ENCODE measurements around the gene CMSS1.

CMSS1 gene

GRCh38 chr3:99817437-99818240, at the start of gene CMSS1:
TSS of gene CMSS1 (plus strand) at chr3:99817862.
- peak; percentile 79 to 83 for DNase-seq

GRCh38 chr3:99768126-99768525, 49.5 kb upstream of the CMSS1 start:
- no peak for DNase-seq

GRCh38 chr3:99768808-99769501, 48.7 kb upstream of the CMSS1 start:
- no peak for DNase-seq

GRCh38 chr3:99772171-99772570, 45.5 kb upstream of the CMSS1 start:
- DNase-seq = no peak

- DNase-seq = no peak
Observed at GRCh38 chr3:99772671-99773070, 45.0 kb upstream of the CMSS1 start.

- no peak for DNase-seq
Observed at GRCh38 chr3:99774467-99774866, 43.2 kb upstream of the CMSS1 start.

GRCh38 chr3:99776516-99777209, 41.0 kb upstream of the CMSS1 start:
- DNase-seq = no peak

GRCh38 chr3:99777210-99777549, 40.5 kb upstream of the CMSS1 start:
- DNase-seq = no peak

GRCh38 chr3:99777708-99778107, 40.0 kb upstream of the CMSS1 start:
- DNase-seq = no peak

- DNase-seq = no peak
Observed at GRCh38 chr3:99780749-99781148, 36.9 kb upstream of the CMSS1 start.

- DNase-seq = no peak
Observed at GRCh38 chr3:99781761-99782160, 35.9 kb upstream of the CMSS1 start.

- no peak for DNase-seq
Observed at GRCh38 chr3:99783011-99783573, 34.6 kb upstream of the CMSS1 start.

GRCh38 chr3:99789011-99789721, 28.5 kb upstream of the CMSS1 start:
- peak; percentile 32 to 59 for DNase-seq

GRCh38 chr3:99794485-99794884, 23.2 kb upstream of the CMSS1 start:
- DNase-seq = no peak

- no peak for DNase-seq
Observed at GRCh38 chr3:99795573-99795972, 22.1 kb upstream of the CMSS1 start.

GRCh38 chr3:99799422-99799821, 18.2 kb upstream of the CMSS1 start:
- no peak for DNase-seq

- no peak for DNase-seq
Observed at GRCh38 chr3:99803297-99803696, 14.4 kb upstream of the CMSS1 start.

- no peak for DNase-seq
Observed at GRCh38 chr3:99805160-99805559, 12.5 kb upstream of the CMSS1 start.

GRCh38 chr3:99808163-99808794, 9.4 kb upstream of the CMSS1 start:
- DNase-seq = peak; percentile 54 to 57

GRCh38 chr3:99809565-99809964, 8.1 kb upstream of the CMSS1 start:
- DNase-seq = no peak

GRCh38 chr3:99810403-99810802, 7.3 kb upstream of the CMSS1 start:
- DNase-seq = no peak

- peak; percentile 10 to 17 for DNase-seq
Observed at GRCh38 chr3:99817047-99817436, 620 bp upstream of the CMSS1 start.
